Adrenal gland (tissue), 5 donors: Measurements from ENCODE around the gene SULT1A1.

ENCODE experiments used
- POLR2A ChIP-seq, 2 donors: fragments of 450-650 bp; IDR thresholded peaks; one replicate each; pipeline ENCODE4 v1.6.1; 2017; ENCODE audit warnings: antibody characterized with exemption in 2 of 2, mild to moderate bottlenecking in 2 of 2, moderate library complexity in 1 of 2
- TF ChIP-seq, protein P1 (sequence below), 6 experiments: fragments of 450-650 bp in 4 of 6; fragments of 200-600 bp in 2 of 6; sonication (generic) in 1 of 6; IDR thresholded peaks; 1 replicate in 5 of 6; 2 replicates in 1 of 6; pipeline versions ENCODE4 v1.5.1 to v1.8.0; 2016 to 2021; ENCODE audit warnings: antibody characterized with exemption in 6 of 6, mild to moderate bottlenecking in 2 of 6, moderate library complexity in 1 of 6
- donor health status: DM: no; HTN: no; CAD: no.

DNA sequence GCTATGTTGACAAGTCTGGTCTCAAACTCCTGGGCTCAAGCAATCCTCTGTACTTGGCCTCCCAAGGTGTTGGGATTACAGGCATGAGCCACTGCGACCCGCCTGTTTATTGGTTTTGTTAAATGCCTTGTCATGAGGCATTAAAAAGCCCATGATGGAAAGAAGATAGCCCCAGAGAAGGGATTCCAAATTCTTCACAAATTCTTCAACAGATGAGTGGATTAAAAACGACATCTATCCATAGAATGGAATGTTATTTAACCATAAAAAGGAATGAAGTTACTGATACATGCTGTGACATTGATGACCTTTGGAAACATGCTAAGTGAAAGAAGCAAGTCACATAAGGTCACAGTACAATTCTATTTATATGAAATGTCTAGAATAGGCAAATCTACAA lies 51.4 kb downstream of the SULT1A1 start:
- TF ChIP-seq POLR2A (IDR thresholded peaks at IDR 0.05) = no peak
- TF ChIP-seq, protein P1, sequence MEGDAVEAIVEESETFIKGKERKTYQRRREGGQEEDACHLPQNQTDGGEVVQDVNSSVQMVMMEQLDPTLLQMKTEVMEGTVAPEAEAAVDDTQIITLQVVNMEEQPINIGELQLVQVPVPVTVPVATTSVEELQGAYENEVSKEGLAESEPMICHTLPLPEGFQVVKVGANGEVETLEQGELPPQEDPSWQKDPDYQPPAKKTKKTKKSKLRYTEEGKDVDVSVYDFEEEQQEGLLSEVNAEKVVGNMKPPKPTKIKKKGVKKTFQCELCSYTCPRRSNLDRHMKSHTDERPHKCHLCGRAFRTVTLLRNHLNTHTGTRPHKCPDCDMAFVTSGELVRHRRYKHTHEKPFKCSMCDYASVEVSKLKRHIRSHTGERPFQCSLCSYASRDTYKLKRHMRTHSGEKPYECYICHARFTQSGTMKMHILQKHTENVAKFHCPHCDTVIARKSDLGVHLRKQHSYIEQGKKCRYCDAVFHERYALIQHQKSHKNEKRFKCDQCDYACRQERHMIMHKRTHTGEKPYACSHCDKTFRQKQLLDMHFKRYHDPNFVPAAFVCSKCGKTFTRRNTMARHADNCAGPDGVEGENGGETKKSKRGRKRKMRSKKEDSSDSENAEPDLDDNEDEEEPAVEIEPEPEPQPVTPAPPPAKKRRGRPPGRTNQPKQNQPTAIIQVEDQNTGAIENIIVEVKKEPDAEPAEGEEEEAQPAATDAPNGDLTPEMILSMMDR (IDR thresholded peaks at IDR 0.05) = no peak
